ENCODE measurements around the gene PPARG. TPM values are rescaled to one million over a fixed set of nuclear protein-coding genes. Genes with fewer than 3 reads are reported as not detected.
"Not testable (repeated sequence)": the region's sequence is repeated elsewhere in the genome, so short reads cannot be mapped to it uniquely, and the experiment has no call there.

The PPARG gene
- total and polyA plus RNA-seq, 7 donors = 9.7 to 111 (median 17.8) TPM

DNA sequence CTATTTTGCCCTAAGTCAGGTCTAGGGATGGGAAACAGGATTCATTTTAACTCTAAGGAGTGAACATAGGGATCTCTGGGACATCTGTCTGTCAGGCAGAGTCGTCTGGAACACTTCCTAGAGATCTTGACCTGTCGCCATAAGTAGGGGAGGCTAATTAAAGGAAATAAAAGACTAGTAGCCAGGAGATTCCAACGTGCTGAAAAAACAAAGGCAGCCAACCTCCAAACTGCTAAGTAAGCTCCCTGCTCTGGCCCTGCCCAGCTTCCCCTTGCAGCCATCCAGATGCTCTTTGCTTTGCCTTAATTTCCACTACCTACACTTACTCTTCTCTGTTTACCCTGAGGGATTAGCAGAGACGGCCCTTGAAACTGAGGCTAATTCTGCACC is 177.0 kb downstream of the PPARG start:
- H3K9me3 ChIP-seq = no peaks in the 10 kb centered on the region
- DNase-seq = no peak
- TF ChIP-seq POLR2AphosphoS5 (IDR thresholded peaks at IDR 0.05) (no peak), EP300 (IDR thresholded peaks at IDR 0.05) (no peak), POLR2A (IDR thresholded peaks at IDR 0.05) (no peak)
- TF ChIP-seq, protein P1, sequence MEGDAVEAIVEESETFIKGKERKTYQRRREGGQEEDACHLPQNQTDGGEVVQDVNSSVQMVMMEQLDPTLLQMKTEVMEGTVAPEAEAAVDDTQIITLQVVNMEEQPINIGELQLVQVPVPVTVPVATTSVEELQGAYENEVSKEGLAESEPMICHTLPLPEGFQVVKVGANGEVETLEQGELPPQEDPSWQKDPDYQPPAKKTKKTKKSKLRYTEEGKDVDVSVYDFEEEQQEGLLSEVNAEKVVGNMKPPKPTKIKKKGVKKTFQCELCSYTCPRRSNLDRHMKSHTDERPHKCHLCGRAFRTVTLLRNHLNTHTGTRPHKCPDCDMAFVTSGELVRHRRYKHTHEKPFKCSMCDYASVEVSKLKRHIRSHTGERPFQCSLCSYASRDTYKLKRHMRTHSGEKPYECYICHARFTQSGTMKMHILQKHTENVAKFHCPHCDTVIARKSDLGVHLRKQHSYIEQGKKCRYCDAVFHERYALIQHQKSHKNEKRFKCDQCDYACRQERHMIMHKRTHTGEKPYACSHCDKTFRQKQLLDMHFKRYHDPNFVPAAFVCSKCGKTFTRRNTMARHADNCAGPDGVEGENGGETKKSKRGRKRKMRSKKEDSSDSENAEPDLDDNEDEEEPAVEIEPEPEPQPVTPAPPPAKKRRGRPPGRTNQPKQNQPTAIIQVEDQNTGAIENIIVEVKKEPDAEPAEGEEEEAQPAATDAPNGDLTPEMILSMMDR (IDR thresholded peaks at IDR 0.05) = no peak
- no peak overlapping the region for H3K27ac ChIP-seq
- H3K27me3 ChIP-seq = no peaks in the 10 kb centered on the region
- intact Hi-C loops (cut with DNase I) = no loop called here
- H3K4me3 ChIP-seq = no peak overlapping the region
- no peaks in the 10 kb centered on the region for H3K36me3 ChIP-seq
- 26 to 60% methylated on average over 4 of the region's 4 CpGs for WGBS, 2 donors
- no peaks in the 10 kb centered on the region for H3K4me1 ChIP-seq

GRCh38 chr3:12467746-12468145 is 178.9 kb downstream of the PPARG start:
- no peaks in the 10 kb centered on the region for H3K36me3 ChIP-seq
- no peaks in the 10 kb centered on the region for H3K27me3 ChIP-seq
- TF ChIP-seq, protein P1 (IDR thresholded peaks at IDR 0.05) = no peak
- TF ChIP-seq POLR2AphosphoS5 (IDR thresholded peaks at IDR 0.05) = no peak
- no peak for TF ChIP-seq EP300 (IDR thresholded peaks at IDR 0.05)
- TF ChIP-seq POLR2A (IDR thresholded peaks at IDR 0.05) = no peak
- 29 to 77% methylated on average over 2 of the region's 2 CpGs for WGBS, 2 donors
- intact Hi-C loops (cut with DNase I) = no loop called here
- no peak overlapping the region for H3K4me3 ChIP-seq
- no peaks in the 10 kb centered on the region for H3K9me3 ChIP-seq
- no peak overlapping the region for H3K27ac ChIP-seq
- no peak for DNase-seq
- H3K4me1 ChIP-seq = no peaks in the 10 kb centered on the region

GRCh38 chr3:12468276-12468675 is 179.4 kb downstream of the PPARG start:
- WGBS, 2 donors = 96% methylated on average over 6 of the region's 6 CpGs
- Histone ChIP-seq H3K9me3 (no peaks in the 10 kb centered on the region), H3K27ac (no peak overlapping the region), H3K27me3 (no peaks in the 10 kb centered on the region), H3K4me1 (no peaks in the 10 kb centered on the region), H3K36me3 (no peaks in the 10 kb centered on the region), H3K4me3 (no peak overlapping the region)
- TF ChIP-seq POLR2A (IDR thresholded peaks at IDR 0.05) (no peak), EP300 (IDR thresholded peaks at IDR 0.05) (no peak), POLR2AphosphoS5 (IDR thresholded peaks at IDR 0.05) (no peak)
- TF ChIP-seq, protein P1 (IDR thresholded peaks at IDR 0.05) = no peak
- intact Hi-C loops (cut with DNase I) = no loop called here
- peak; percentile 48 for DNase-seq

- no peaks in the 10 kb centered on the region for H3K4me1 ChIP-seq
- H3K27ac ChIP-seq = no peak overlapping the region
- no peaks in the 10 kb centered on the region for H3K36me3 ChIP-seq
- intact Hi-C loops (cut with DNase I) = no loop called here
- DNase-seq = no peak
- 49 to 67% methylated on average over 2 of the region's 2 CpGs for WGBS, 2 donors
- TF ChIP-seq, protein P1 (IDR thresholded peaks at IDR 0.05) = no peak
- no peaks in the 10 kb centered on the region for H3K27me3 ChIP-seq
- no peaks in the 10 kb centered on the region for H3K9me3 ChIP-seq
- H3K4me3 ChIP-seq = no peak overlapping the region
Measured at GRCh38 chr3:12468757-12469156, 179.9 kb downstream of the PPARG start.

DNA sequence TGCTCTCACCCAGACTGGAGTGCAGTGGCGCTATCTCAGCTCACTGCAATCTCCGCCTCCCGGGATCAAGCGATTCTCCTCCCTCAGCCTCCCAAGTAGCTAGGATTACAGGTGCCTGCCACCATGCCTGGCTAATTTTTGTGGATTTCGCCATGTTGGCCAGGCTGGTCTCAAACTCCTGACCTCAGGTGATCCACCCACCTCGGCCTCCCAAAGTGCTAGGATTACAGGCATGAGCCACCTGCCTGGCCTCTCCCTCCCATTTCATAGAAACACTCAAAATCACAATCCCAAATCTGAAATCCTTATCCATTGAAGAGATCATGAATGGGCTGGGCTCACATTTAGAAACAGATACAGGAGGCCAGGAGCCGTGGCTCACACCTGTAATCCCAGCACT is 180.4 kb downstream of the PPARG start:
- H3K27me3 ChIP-seq; H3K4me3 ChIP-seq; H3K36me3 ChIP-seq; H3K27ac ChIP-seq; DNase-seq; intact Hi-C loops (cut with DNase I); H3K4me1 ChIP-seq; H3K9me3 ChIP-seq: not testable (repeated sequence)
- WGBS, 2 donors = 83 to 96% methylated on average over 7 of the region's 7 CpGs

Measured in sigmoid colon (tissue), 7 donors.